ENCODE data around the gene TMEM43.
A peak's percentile ranks its signal among the peaks of the same experiment; 100 is the strongest.

TMEM43 gene

GRCh38 chr3:14162178-14162577, 37.3 kb downstream of the TMEM43 start:
- TF ChIP-seq, protein P1, sequence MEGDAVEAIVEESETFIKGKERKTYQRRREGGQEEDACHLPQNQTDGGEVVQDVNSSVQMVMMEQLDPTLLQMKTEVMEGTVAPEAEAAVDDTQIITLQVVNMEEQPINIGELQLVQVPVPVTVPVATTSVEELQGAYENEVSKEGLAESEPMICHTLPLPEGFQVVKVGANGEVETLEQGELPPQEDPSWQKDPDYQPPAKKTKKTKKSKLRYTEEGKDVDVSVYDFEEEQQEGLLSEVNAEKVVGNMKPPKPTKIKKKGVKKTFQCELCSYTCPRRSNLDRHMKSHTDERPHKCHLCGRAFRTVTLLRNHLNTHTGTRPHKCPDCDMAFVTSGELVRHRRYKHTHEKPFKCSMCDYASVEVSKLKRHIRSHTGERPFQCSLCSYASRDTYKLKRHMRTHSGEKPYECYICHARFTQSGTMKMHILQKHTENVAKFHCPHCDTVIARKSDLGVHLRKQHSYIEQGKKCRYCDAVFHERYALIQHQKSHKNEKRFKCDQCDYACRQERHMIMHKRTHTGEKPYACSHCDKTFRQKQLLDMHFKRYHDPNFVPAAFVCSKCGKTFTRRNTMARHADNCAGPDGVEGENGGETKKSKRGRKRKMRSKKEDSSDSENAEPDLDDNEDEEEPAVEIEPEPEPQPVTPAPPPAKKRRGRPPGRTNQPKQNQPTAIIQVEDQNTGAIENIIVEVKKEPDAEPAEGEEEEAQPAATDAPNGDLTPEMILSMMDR (IDR thresholded peaks at IDR 0.05; ENCODE audit: low read depth, low read length) = no peak
- DNase-seq (ENCODE audit: extremely low read depth, low read depth) = no peak

GRCh38 chr3:14166877-14167603, 42.2 kb downstream of the TMEM43 start:
- no peak for DNase-seq (ENCODE audit: extremely low read depth, low read depth)
- TF ChIP-seq, protein P1 (IDR thresholded peaks at IDR 0.05; ENCODE audit: low read depth, low read length) = no peak

DNA sequence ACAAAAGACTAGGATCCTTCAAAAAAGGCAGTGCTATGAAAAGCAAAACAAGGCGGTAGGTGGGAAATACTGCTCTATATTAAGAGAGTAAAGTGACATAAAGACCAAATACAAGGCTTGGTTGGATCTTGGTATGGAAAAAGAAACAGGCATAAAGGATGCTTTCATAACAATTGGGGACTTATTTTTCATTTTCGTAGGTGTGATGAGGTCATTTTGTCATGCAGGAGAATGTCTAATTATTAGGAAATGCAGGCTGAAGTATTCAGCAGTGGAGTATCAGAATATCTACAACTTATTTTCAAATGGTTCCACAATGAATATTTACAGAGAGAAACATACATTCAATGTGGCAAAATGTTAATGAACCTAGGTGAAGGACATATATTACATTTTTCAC, 44.6 kb downstream of the TMEM43 start:
- no peak for DNase-seq (ENCODE audit: extremely low read depth, low read depth)
- TF ChIP-seq, protein P1 (IDR thresholded peaks at IDR 0.05; ENCODE audit: low read depth, low read length) = no peak

DNA sequence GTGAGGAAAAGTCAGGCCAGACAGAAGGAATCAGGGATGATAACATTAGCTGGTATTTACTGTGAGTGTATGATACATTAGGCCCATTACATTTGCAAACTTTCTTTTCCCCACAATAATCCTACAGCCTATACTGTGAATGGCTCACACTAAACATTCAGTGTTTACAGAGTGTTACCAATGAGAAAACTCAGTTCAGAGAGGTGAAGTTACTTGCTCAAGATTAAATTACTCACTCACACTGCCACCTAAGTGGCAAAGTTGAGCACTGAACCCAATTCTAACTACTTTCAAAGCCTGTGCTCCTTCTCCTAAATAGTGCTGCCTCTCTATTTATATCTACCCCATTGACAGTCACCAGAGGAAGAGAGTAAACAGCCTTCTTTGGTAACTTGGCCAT, 45.0 kb downstream of the TMEM43 start:
- no peak for DNase-seq (ENCODE audit: extremely low read depth, low read depth)
- TF ChIP-seq, protein P1 (IDR thresholded peaks at IDR 0.05; ENCODE audit: low read depth, low read length) = no peak

- peak; percentile 44 for DNase-seq (ENCODE audit: extremely low read depth, low read depth)
- TF ChIP-seq, protein P1 (IDR thresholded peaks at IDR 0.05; ENCODE audit: low read depth, low read length) = no peak
Observed at GRCh38 chr3:14170531-14171159, 45.8 kb downstream of the TMEM43 start.

DNA sequence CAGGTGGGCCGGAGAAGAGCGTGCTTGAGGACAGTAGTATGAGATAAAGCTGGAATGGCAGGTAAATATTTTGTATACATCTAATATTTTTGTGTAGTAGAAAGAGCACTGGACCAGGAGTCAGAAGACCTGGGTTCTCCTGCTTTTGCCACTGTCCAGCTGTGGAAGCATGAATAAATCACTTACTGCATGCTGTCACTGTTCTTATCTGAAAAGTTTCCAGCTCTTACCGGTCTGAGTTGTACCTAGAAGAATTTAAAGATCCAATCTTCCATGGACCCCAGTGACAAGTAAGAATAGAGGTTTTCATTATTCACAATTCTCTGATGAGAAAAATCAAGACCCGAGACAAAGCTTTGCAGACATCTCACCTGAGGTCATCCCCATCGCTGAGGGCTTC, 47.6 kb downstream of the TMEM43 start:
- TF ChIP-seq, protein P1 (IDR thresholded peaks at IDR 0.05; ENCODE audit: low read depth, low read length) = no peak
- no peak for DNase-seq (ENCODE audit: extremely low read depth, low read depth)

- TF ChIP-seq, protein P1 (IDR thresholded peaks at IDR 0.05; ENCODE audit: low read depth, low read length) = no peak
- no peak for DNase-seq (ENCODE audit: extremely low read depth, low read depth)
Observed at GRCh38 chr3:14174483-14174882, 49.6 kb downstream of the TMEM43 start.

Measured in AG09319 (cell line).